IPS-18a (cell line): ENCODE data around the gene NBL1.
"Not testable (repeated sequence)": the region's sequence is repeated elsewhere in the genome, so short reads cannot be mapped to it uniquely, and the experiment has no call there.

Experiments
- H3K27ac ChIP-seq: one replicate; pipeline ENCODE4 v1.5.1; 2013; ENCODE audit warnings: low read length
- H3K27me3 ChIP-seq: one replicate; pipeline ENCODE4 v1.6.1; 2013; ENCODE audit warnings: mild to moderate bottlenecking, low read length; ENCODE audit not compliant: control insufficient read depth, insufficient read depth
- H3K36me3 ChIP-seq: one replicate; pipeline ENCODE4 v1.6.1; 2013; ENCODE audit warnings: low read depth, low read length; ENCODE audit not compliant: control insufficient read depth
- H3K4me1 ChIP-seq: one replicate; pipeline ENCODE4 v1.6.1; 2013; ENCODE audit warnings: low read depth, low read length; ENCODE audit not compliant: control insufficient read depth
- H3K4me3 ChIP-seq: one replicate; pipeline ENCODE4 v1.5.1; 2013; ENCODE audit warnings: low read length
- H3K9ac ChIP-seq: one replicate; pipeline ENCODE4 v1.6.1; 2013; ENCODE audit warnings: mild to moderate bottlenecking, low read length, moderate library complexity
- H3K9me3 ChIP-seq: one replicate; pipeline ENCODE4 v1.6.1; 2013; ENCODE audit warnings: low read depth, low read length; ENCODE audit not compliant: control insufficient read depth

Gene NBL1

GRCh38 chr1:19625291-19625937 lies 18.7 kb upstream of the NBL1 start:
- Histone ChIP-seq H3K9me3 (no peaks in the 10 kb centered on the region), H3K4me1 (peaks cover 8% of the 10 kb centered on the region), H3K27me3 (no peaks in the 10 kb centered on the region), H3K36me3 (peaks cover 36% of the 10 kb centered on the region), H3K4me3 (no peak overlapping the region), H3K27ac (no peak overlapping the region), H3K9ac (no peak overlapping the region)

GRCh38 chr1:19628879-19629278 lies 15.2 kb upstream of the NBL1 start:
- H3K9me3 ChIP-seq, result no peaks in the 10 kb centered on the region
- H3K4me1 ChIP-seq, result peaks cover 8% of the 10 kb centered on the region
- peaks cover 30% of the 10 kb centered on the region for H3K36me3 ChIP-seq
- H3K4me3 ChIP-seq, result no peak overlapping the region
- H3K9ac ChIP-seq, result no peak overlapping the region
- no peaks in the 10 kb centered on the region for H3K27me3 ChIP-seq
- no peak overlapping the region for H3K27ac ChIP-seq

- peaks cover 8% of the 10 kb centered on the region for H3K4me1 ChIP-seq
- no peak overlapping the region for H3K9ac ChIP-seq
- H3K9me3 ChIP-seq, result no peaks in the 10 kb centered on the region
- H3K36me3 ChIP-seq, result peaks cover 29% of the 10 kb centered on the region
- H3K27ac ChIP-seq, result no peak overlapping the region
- H3K27me3 ChIP-seq, result no peaks in the 10 kb centered on the region
- H3K4me3 ChIP-seq, result no peak overlapping the region
Observed at GRCh38 chr1:19629357-19629756, 14.8 kb upstream of the NBL1 start.

DNA sequence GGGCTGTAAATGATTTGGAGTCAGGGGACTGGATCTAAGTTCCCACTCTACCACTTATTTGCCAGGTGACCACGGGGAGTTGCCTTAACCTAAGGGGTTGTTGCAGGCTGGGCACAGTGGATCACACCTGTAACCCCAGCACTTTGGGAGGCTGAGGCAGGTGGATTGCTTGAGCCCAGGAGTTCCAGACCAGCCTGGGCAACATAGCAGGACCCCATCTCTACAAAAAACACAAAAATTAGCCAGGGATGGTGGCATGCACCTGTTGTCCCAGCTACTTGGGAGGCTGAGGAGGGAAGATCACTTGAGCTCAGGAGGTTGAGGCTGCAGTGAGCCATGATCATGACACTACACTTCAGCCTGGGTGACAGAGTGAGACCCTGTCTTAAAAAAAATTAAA lies 13.9 kb upstream of the NBL1 start:
- not testable (repeated sequence) for H3K9me3 ChIP-seq, H3K9ac ChIP-seq, H3K4me1 ChIP-seq, H3K27me3 ChIP-seq, H3K4me3 ChIP-seq, H3K27ac ChIP-seq
- peaks cover 22% of the 10 kb centered on the region for H3K36me3 ChIP-seq

- no peak overlapping the region for H3K9ac ChIP-seq
- peaks cover 8% of the 10 kb centered on the region for H3K4me1 ChIP-seq
- no peaks in the 10 kb centered on the region for H3K9me3 ChIP-seq
- peaks cover 17% of the 10 kb centered on the region for H3K36me3 ChIP-seq
- no peaks in the 10 kb centered on the region for H3K27me3 ChIP-seq
- H3K4me3 ChIP-seq, result no peak overlapping the region
- H3K27ac ChIP-seq, result no peak overlapping the region
Observed at GRCh38 chr1:19630720-19631395, 13.3 kb upstream of the NBL1 start.

DNA sequence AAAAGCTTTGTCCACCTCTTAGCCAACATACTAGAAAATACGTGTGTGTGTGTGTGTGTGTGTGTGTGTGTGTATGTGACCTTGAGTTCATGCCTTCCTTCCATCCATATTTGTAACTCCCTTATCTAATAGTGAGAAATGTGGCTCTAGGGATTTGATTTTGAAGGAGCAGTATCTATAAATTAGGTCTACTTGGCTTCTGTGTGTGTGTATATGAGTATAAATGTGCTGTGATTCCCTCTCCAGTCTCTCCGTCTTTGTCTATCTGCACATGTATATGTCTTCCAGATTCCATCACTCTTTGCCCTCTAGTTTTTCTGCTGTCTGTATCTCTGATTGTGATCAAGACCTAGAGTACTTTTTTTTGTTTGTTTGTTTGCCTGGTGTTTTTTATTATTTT lies 11.9 kb upstream of the NBL1 start:
- no peak overlapping the region for H3K4me3 ChIP-seq
- H3K4me1 ChIP-seq, result peaks cover 8% of the 10 kb centered on the region
- no peak overlapping the region for H3K27ac ChIP-seq

GRCh38 chr1:19633106-19633505 lies 11.0 kb upstream of the NBL1 start:
- no peaks in the 10 kb centered on the region for H3K9me3 ChIP-seq
- H3K27ac ChIP-seq, result no peak overlapping the region

More for the DNA sequence above, 11.9 kb upstream of the NBL1 start:
- H3K27me3 ChIP-seq, result no peaks in the 10 kb centered on the region
- peaks cover 3% of the 10 kb centered on the region for H3K36me3 ChIP-seq
- H3K9ac ChIP-seq, result no peak overlapping the region
- H3K9me3 ChIP-seq, result no peaks in the 10 kb centered on the region

GRCh38 chr1:19635064-19635463 lies 9.0 kb upstream of the NBL1 start:
- not testable (repeated sequence) for H3K9me3 ChIP-seq, H3K27ac ChIP-seq, H3K4me1 ChIP-seq, H3K27me3 ChIP-seq, H3K9ac ChIP-seq, H3K4me3 ChIP-seq, H3K36me3 ChIP-seq

More at GRCh38 chr1:19633106-19633505, 11.0 kb upstream of the NBL1 start:
- Histone ChIP-seq H3K9ac (no peak overlapping the region), H3K4me1 (peaks cover 8% of the 10 kb centered on the region), H3K4me3 (no peak overlapping the region), H3K27me3 (no peaks in the 10 kb centered on the region), H3K36me3 (no peaks in the 10 kb centered on the region)

GRCh38 chr1:19635646-19636045 lies 8.5 kb upstream of the NBL1 start:
- Histone ChIP-seq H3K4me1 (peaks cover 3% of the 10 kb centered on the region), H3K36me3 (no peaks in the 10 kb centered on the region), H3K4me3 (no peak overlapping the region), H3K27ac (no peak overlapping the region), H3K27me3 (no peaks in the 10 kb centered on the region), H3K9ac (no peak overlapping the region), H3K9me3 (no peaks in the 10 kb centered on the region)

DNA sequence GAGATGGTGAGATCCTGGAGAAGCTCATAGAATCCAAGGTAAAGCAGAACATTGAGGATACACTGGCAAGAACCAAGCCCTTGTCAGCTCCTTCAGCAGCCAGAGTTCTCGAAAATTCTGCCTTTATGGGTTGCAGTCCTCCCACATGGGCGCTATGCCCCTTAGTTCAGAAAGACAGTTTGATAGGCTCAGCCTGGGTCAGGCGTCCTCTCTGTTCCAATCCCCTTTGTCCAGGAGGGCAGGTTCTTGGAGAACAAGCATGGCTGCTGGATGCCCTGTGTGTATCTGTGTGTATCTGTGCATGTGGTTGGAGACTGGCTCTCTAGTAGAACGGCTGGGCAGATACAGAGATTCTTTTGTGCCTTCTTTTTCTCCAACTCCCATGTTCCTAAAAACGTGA lies 8.0 kb upstream of the NBL1 start:
- Histone ChIP-seq H3K4me1 (peaks cover 3% of the 10 kb centered on the region), H3K27ac (no peak overlapping the region), H3K9ac (no peak overlapping the region), H3K36me3 (no peaks in the 10 kb centered on the region), H3K27me3 (peaks cover under 1% of the 10 kb centered on the region), H3K9me3 (no peaks in the 10 kb centered on the region), H3K4me3 (no peak overlapping the region)

DNA sequence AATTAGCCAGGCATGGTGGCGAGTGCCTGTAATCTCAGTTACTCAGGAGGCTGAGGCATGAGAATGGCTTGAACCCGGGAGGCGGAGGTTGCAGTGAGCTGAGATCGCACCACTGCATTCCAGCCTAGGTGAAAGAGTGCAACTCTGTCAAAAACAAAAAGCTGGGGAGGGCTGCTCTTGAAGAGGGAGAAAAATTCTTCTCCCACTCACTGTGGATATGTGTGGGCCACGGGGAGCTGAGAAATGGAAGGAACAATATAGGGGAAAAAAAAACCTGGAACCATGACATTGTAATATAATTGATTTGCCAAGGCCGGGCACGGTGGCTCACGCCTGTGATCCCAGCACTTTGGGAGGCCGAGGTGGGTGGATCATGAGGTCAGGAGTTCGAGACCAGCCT lies 7.4 kb upstream of the NBL1 start:
- H3K4me1 ChIP-seq, H3K9me3 ChIP-seq, H3K27me3 ChIP-seq, H3K9ac ChIP-seq, H3K36me3 ChIP-seq, H3K4me3 ChIP-seq, H3K27ac ChIP-seq: not testable (repeated sequence)

DNA sequence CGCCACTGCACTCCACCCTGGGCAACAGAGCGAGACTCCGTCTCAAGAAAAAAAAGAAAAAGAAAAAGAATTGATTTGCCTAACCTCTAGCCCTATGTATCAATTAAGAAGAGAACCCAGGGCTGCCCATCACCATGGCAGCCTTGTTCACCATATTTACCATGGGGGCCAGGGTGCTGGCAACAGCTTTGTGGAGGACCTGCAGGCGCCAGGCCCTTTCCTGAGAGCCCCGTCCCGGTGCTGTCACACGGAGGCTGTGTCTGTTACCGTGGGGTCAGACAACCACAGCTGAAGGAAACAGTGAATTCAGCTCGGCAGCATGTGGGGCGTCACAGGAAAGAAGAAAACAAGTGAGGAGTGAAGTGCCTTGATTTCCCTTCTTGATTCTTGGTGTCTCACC lies 6.5 kb upstream of the NBL1 start:
- H3K9me3 ChIP-seq, result no peaks in the 10 kb centered on the region
- H3K36me3 ChIP-seq, result no peaks in the 10 kb centered on the region
- no peak overlapping the region for H3K9ac ChIP-seq
- peaks cover 14% of the 10 kb centered on the region for H3K27me3 ChIP-seq
- H3K4me3 ChIP-seq, result no peak overlapping the region
- H3K4me1 ChIP-seq, result peaks cover 3% of the 10 kb centered on the region
- no peak overlapping the region for H3K27ac ChIP-seq
